Left ventricle myocardium inferior (tissue), 1 donor: ENCODE measurements around the gene STXBP6. TPM values are rescaled to one million over a fixed set of nuclear protein-coding genes. Genes with fewer than 3 reads are reported as not detected.

Source experiments
- DNase-seq: peaks from one replicate; pipeline ENCODE4 v3.0.0-alpha.2; 2020
- H3K27ac ChIP-seq: fragments of 200-600 bp; replicated peaks from 2 replicates; pipeline ENCODE4 v1.8.0; 2021
- H3K27me3 ChIP-seq: fragments of 200-600 bp; 2 replicates; pipeline ENCODE4 v1.8.0; 2021; ENCODE audit warnings: low read depth
- H3K36me3 ChIP-seq: fragments of 200-600 bp; 2 replicates; pipeline ENCODE4 v1.8.0; 2021
- H3K4me1 ChIP-seq: fragments of 200-600 bp; 2 replicates; pipeline ENCODE4 v1.8.0; 2021
- H3K4me3 ChIP-seq: fragments of 200-600 bp; 2 replicates; pipeline ENCODE4 v1.8.0; 2021; ENCODE audit warnings: mild to moderate bottlenecking, moderate library complexity
- H3K9me3 ChIP-seq: fragments of 200-600 bp; replicated peaks from 2 replicates; pipeline ENCODE4 v1.8.0; 2021
- CTCF ChIP-seq: fragments of 200-600 bp; IDR thresholded peaks from 2 replicates; pipeline ENCODE4 v1.8.0; 2021; ENCODE audit warnings: antibody characterized with exemption, mild to moderate bottlenecking, borderline replicate concordance
- intact Hi-C: fragments of 100-400 bp; cut with micrococcal nuclease; formaldehyde crosslinking; loops from one replicate; pipeline ENCODE4 v1.11.0; 2022
- total RNA-seq: library from RNA; stranded (reverse); fragmentation: NEBNext Ultra II Directional; extraction: Animal tissue kit (Norgen Biotek cat#: 25700); gene quantifications from one replicate; pipeline ENCODE4 v1.2.1, GENCODE V29; 2021
- donor health status: DM: no; HTN: yes; CAD: no; lungs with severe emphysema.

STXBP6 gene
- total RNA-seq, 1 donor from 2014 or later, result 21.7 TPM

DNA sequence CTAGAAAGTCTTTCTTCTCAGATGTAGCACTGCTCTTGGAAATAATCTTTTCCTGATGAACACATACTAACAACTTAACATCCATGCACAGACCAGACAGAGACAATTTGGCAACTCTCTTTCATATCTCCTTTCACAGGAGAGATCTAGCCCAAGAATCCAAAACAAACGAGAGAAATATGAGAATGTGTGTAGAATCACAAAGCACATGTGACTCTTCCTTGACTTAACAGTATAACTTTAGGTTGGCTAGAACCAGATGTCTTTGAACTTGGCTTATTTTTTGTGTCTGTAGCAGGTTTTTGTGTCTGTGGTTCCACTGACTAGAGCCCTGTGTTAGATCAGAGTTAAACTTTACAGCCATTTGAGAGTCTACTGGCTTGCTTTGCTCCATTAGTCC is 114.2 kb downstream of the STXBP6 start:
- Histone ChIP-seq H3K4me3 (no peak overlapping the region), H3K9me3 (no peaks in the 10 kb centered on the region), H3K27me3 (no peaks in the 10 kb centered on the region), H3K4me1 (peaks cover 62% of the 10 kb centered on the region), H3K27ac (peak overlapping the region; percentile 32), H3K36me3 (no peaks in the 10 kb centered on the region)
- intact Hi-C loops, result no loop called here
- DNase-seq, result no peak
- no peak for TF ChIP-seq CTCF

DNA sequence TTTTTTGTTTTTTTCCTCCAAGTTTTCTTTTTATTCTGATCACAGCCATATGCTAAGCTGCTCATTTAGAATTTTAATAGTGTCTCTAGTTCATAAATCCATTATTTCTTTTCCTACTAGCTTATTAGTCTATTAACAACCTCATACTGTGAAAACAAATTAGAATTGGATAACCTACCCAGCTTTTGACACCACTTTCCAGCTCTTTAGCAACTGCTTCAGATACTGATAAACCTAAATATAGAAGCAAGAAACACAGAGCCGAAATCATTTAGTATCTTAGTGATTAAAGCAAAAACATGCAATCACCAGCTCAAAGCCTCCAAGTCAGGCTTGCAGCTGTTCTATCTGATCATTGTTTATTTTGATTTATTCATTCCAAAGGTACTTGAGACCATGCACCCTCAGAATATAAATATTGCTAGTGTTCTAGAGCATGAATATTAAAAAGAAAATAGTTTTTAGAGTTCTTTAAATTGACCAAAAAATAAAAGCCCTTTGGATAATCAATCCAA is 121.5 kb downstream of the STXBP6 start:
- no peak for TF ChIP-seq CTCF
- H3K4me3 ChIP-seq, result peak overlapping the region; percentile 19
- intact Hi-C loops, result no loop called here
- H3K9me3 ChIP-seq, result no peaks in the 10 kb centered on the region
- H3K36me3 ChIP-seq, result no peaks in the 10 kb centered on the region
- peak overlapping the region; percentile 66 for H3K27ac ChIP-seq
- peaks cover 67% of the 10 kb centered on the region for H3K4me1 ChIP-seq
- DNase-seq, result no peak
- no peaks in the 10 kb centered on the region for H3K27me3 ChIP-seq

GRCh38 chr14:24927809-24928208 is 122.1 kb downstream of the STXBP6 start:
- no peak for TF ChIP-seq CTCF
- Histone ChIP-seq H3K27me3 (no peaks in the 10 kb centered on the region), H3K4me1 (peaks cover 61% of the 10 kb centered on the region), H3K9me3 (no peaks in the 10 kb centered on the region), H3K36me3 (no peaks in the 10 kb centered on the region), H3K27ac (peak overlapping the region; percentile 66), H3K4me3 (peak overlapping the region; percentile 19)
- no peak for DNase-seq
- intact Hi-C loops, result no loop called here

DNA sequence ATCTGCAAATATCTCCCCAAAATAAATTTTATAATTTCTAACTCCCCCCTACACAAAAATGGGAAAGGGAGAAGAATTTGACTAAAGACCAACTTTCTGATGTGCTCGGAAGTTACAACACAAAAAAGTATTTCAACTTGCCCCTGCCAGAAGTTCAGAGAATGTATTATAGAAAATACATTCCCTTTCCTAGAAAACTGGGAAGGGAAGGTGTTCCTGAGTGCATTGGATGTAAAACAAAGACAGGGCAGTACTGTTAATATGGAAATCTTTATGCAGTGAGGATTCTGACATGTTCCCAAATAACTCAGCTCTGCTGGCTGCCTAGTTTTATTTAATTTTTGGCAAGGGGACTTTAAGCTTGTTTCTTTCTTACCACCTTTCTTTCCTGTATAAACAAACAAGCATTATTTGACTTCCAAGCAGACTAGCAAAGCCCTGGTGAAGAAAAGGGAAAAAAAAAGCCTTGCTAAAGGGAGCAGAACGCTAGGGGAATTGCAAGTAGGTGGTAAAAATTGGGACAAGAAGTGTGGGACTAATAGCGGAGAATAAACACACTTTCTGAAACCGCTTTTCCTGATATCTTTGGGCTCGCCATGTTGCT is 124.1 kb downstream of the STXBP6 start:
- intact Hi-C loops, result no loop called here
- no peak for TF ChIP-seq CTCF
- DNase-seq, result no peak
- Histone ChIP-seq H3K4me1 (peaks cover 78% of the 10 kb centered on the region), H3K27ac (no peak overlapping the region), H3K4me3 (no peak overlapping the region), H3K9me3 (no peaks in the 10 kb centered on the region), H3K27me3 (no peaks in the 10 kb centered on the region), H3K36me3 (no peaks in the 10 kb centered on the region)

DNA sequence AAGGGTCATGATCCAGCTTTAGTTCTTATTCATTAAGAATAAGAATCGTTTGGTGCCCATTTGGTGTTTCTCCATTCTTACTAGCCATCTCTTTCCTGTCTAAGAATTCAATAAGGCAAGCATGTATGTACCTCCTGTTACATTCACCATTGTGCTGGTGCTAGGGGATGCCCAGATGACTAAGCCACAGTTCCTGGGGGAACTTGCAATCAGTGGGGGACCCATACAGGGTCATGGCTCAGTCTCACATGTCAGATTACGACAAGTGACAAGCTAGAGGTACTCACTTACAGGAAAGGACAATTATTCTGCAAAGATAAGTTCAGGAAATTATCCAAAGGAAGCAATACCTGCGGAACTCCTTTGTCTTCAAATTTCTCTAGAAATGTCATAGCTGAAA is 125.4 kb downstream of the STXBP6 start:
- no peak for TF ChIP-seq CTCF
- no peak for DNase-seq
- no peak overlapping the region for H3K27ac ChIP-seq
- intact Hi-C loops, result no loop called here
- no peak overlapping the region for H3K4me3 ChIP-seq
- no peaks in the 10 kb centered on the region for H3K27me3 ChIP-seq
- H3K36me3 ChIP-seq, result no peaks in the 10 kb centered on the region
- H3K9me3 ChIP-seq, result no peaks in the 10 kb centered on the region
- peaks cover 81% of the 10 kb centered on the region for H3K4me1 ChIP-seq
